Fibroblast of lung (primary cell): ENCODE results near the gene PML. TPM values are rescaled to one million over a fixed set of nuclear protein-coding genes. Genes with fewer than 3 reads are reported as not detected.
A peak's percentile ranks its signal among the peaks of the same experiment; 100 is the strongest.
"Not testable (repeated sequence)": the region's sequence is repeated elsewhere in the genome, so short reads cannot be mapped to it uniquely, and the experiment has no call there.

Source experiments
- DNase-seq, 2 donors: peaks; one replicate each; pipeline versions ENCODE4 v3.0.0 to v3.0.0-alpha.2; 2010; ENCODE audit warnings: low read depth in 2 of 2
- H2AFZ ChIP-seq: 2 replicates; pipeline ENCODE4 v1.5.1; 2012; ENCODE audit warnings: low read length, control low read depth, inconsistent platforms
- H3K27ac ChIP-seq: 2 replicates; pipeline ENCODE4 v1.5.1; 2011; ENCODE audit warnings: low read length, control low read depth; ENCODE audit not compliant: insufficient read depth
- H3K27me3 ChIP-seq: 2 replicates; pipeline ENCODE4 v1.5.1; 2011; ENCODE audit warnings: mild to moderate bottlenecking, low read length; ENCODE audit not compliant: control insufficient read depth, insufficient read depth
- H3K36me3 ChIP-seq: 2 replicates; pipeline ENCODE4 v1.5.1; 2011; ENCODE audit warnings: low read length; ENCODE audit not compliant: control insufficient read depth, insufficient read depth
- H3K4me1 ChIP-seq: 2 replicates; pipeline ENCODE4 v1.5.1; 2011; ENCODE audit warnings: low read length; ENCODE audit not compliant: control insufficient read depth, insufficient read depth; ENCODE audit errors: extremely low read depth
- H3K4me2 ChIP-seq: 2 replicates; pipeline ENCODE4 v1.5.1; 2011; ENCODE audit warnings: low read length, control low read depth; ENCODE audit not compliant: insufficient read depth; ENCODE audit errors: extremely low read depth
- H3K4me3 ChIP-seq, 4 experiments: fragments of 200-600 bp in 1 of 4; sonication (generic) in 1 of 4; replicated peaks in 1 of 4; 2 replicates each; pipeline ENCODE4 v1.5.1; 2011 to 2016; ENCODE audit warnings: low read length in 4 of 4, low read depth in 3 of 4, mild to moderate bottlenecking in 3 of 4, control low read depth in 2 of 4, inconsistent platforms in 1 of 4, mixed read lengths in 1 of 4; ENCODE audit not compliant: insufficient read depth in 1 of 4; ENCODE audit errors: control extremely low read depth in 1 of 4
- H3K79me2 ChIP-seq: 2 replicates; pipeline ENCODE4 v1.5.1; 2012; ENCODE audit warnings: mild to moderate bottlenecking, low read length, inconsistent platforms; ENCODE audit not compliant: control insufficient read depth, insufficient read depth
- H3K9ac ChIP-seq: 2 replicates; pipeline ENCODE4 v1.5.1; 2011; ENCODE audit warnings: mild to moderate bottlenecking, low read length, control low read depth; ENCODE audit not compliant: insufficient read depth
- H3K9me3 ChIP-seq: 2 replicates; pipeline ENCODE4 v1.5.1; 2012; ENCODE audit warnings: low read depth, low read length; ENCODE audit not compliant: control insufficient read depth, insufficient read depth
- H4K20me1 ChIP-seq: 2 replicates; pipeline ENCODE4 v1.5.1; 2011; ENCODE audit warnings: low read length; ENCODE audit not compliant: control insufficient read depth, insufficient read depth; ENCODE audit errors: extremely low read depth
- CTCF ChIP-seq, 2 donors: IDR thresholded peaks in 1 of 2; conservative IDR thresholded peaks in 1 of 2; 1 replicate in 1 of 2; 2 replicates in 1 of 2; pipeline ENCODE4 v1.5.1; 2011 to 2012; ENCODE audit warnings: low read length in 2 of 2, control low read depth in 1 of 2, inconsistent platforms in 1 of 2, low read depth in 1 of 2, mild to moderate bottlenecking in 1 of 2
- EZH2 ChIP-seq: IDR thresholded peaks from 2 replicates; pipeline ENCODE4 v1.5.1; 2012; ENCODE audit warnings: low read length, control low read depth, mild to moderate bottlenecking; ENCODE audit errors: missing control alignments
- polyA plus RNA-seq, 2 donors: library from polyadenylated mRNA; depleted of rRNA in 1 of 2; stranded (reverse) in 1 of 2; unstranded in 1 of 2; fragments of >200 nt; gene quantifications; 2 replicates each; pipeline ENCODE4 v1.2.1, GENCODE V29; 2011 to 2012; ENCODE audit warnings: missing spikeins in 1 of 2
- total RNA-seq: library from RNA; depleted of rRNA; stranded (reverse); fragments of >200 nt; gene quantifications from 2 replicates; pipeline ENCODE4 v1.2.1, GENCODE V29; 2014

Gene PML
- total and polyA plus RNA-seq, 2 donors (not counting 1 experiment from before 2014, with no cell fraction given), result 11.1 to 34.0 TPM

- no peak for DNase-seq
- Histone ChIP-seq H3K9me3 (no peaks in the 10 kb centered on the region), H2AFZ (no peak overlapping the region), H3K79me2 (no peaks in the 10 kb centered on the region), H3K27me3 (no peaks in the 10 kb centered on the region), H4K20me1 (no peaks in the 10 kb centered on the region), H3K4me3 (no peak overlapping the region), H3K9ac (no peak overlapping the region), H3K36me3 (peaks cover 7% of the 10 kb centered on the region), H3K27ac (no peak overlapping the region), H3K4me1 (peaks cover 13% of the 10 kb centered on the region), H3K4me2 (no peak overlapping the region)
- TF ChIP-seq CTCF (conservative IDR thresholded peaks at IDR 0.05 in 1 of 2, IDR thresholded peaks at IDR 0.05 in 1 of 2; ENCODE audit: low read depth in 1 of 2, low read length in 2 of 2), result no peak
- no peak for TF ChIP-seq EZH2
Observed at GRCh38 chr15:74046275-74046674, 51.8 kb downstream of the PML start.

DNA sequence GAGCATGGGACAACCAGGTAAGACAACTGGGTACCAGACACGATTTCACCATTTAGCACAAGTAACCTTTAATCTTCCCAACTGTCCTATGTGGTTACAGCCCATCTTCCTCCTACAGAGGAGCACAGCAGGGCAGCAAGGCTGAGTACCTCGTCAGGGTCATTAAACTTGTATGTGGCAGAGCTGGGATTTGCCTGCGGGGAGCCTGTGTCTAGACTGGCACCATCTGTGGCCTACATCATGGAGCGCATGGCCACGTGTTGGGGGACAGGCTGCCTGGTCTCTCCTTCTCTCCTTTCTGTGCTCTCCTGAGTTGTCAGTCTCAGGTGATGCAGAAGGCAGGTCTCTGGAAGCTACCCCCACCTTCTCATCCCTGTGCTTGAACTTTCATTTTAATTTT, 55.6 kb downstream of the PML start:
- no peak for TF ChIP-seq EZH2
- TF ChIP-seq CTCF (conservative IDR thresholded peaks at IDR 0.05 in 1 of 2, IDR thresholded peaks at IDR 0.05 in 1 of 2; ENCODE audit: low read depth in 1 of 2, low read length in 2 of 2), result no peak
- Histone ChIP-seq H3K27me3 (no peaks in the 10 kb centered on the region), H3K36me3 (no peaks in the 10 kb centered on the region), H3K79me2 (no peaks in the 10 kb centered on the region), H4K20me1 (no peaks in the 10 kb centered on the region), H3K4me1 (peaks cover 30% of the 10 kb centered on the region), H3K9ac (no peak overlapping the region), H3K4me3 (no peak overlapping the region), H3K27ac (peak overlapping the region; percentile 79), H2AFZ (no peak overlapping the region), H3K4me2 (no peak overlapping the region), H3K9me3 (no peaks in the 10 kb centered on the region)
- no peak for DNase-seq

- DNase-seq, result no peak
- H2AFZ ChIP-seq, result no peak overlapping the region
- no peak overlapping the region for H3K9ac ChIP-seq
- H3K36me3 ChIP-seq, result no peaks in the 10 kb centered on the region
- no peaks in the 10 kb centered on the region for H3K9me3 ChIP-seq
- H3K4me1 ChIP-seq, result peaks cover 30% of the 10 kb centered on the region
- H3K27ac ChIP-seq, result peak overlapping the region; percentile 79
- H3K27me3 ChIP-seq, result no peaks in the 10 kb centered on the region
- peak overlapping the region in 2 of 4 experiments; percentile 6 to 10 for H3K4me3 ChIP-seq
- TF ChIP-seq CTCF (conservative IDR thresholded peaks at IDR 0.05 in 1 of 2, IDR thresholded peaks at IDR 0.05 in 1 of 2; ENCODE audit: low read depth in 1 of 2, low read length in 2 of 2) (no peak), EZH2 (no peak)
- peak overlapping the region; percentile 51 for H3K4me2 ChIP-seq
- H4K20me1 ChIP-seq, result no peaks in the 10 kb centered on the region
- H3K79me2 ChIP-seq, result no peaks in the 10 kb centered on the region
Observed at GRCh38 chr15:74050556-74051234, 56.2 kb downstream of the PML start.

DNA sequence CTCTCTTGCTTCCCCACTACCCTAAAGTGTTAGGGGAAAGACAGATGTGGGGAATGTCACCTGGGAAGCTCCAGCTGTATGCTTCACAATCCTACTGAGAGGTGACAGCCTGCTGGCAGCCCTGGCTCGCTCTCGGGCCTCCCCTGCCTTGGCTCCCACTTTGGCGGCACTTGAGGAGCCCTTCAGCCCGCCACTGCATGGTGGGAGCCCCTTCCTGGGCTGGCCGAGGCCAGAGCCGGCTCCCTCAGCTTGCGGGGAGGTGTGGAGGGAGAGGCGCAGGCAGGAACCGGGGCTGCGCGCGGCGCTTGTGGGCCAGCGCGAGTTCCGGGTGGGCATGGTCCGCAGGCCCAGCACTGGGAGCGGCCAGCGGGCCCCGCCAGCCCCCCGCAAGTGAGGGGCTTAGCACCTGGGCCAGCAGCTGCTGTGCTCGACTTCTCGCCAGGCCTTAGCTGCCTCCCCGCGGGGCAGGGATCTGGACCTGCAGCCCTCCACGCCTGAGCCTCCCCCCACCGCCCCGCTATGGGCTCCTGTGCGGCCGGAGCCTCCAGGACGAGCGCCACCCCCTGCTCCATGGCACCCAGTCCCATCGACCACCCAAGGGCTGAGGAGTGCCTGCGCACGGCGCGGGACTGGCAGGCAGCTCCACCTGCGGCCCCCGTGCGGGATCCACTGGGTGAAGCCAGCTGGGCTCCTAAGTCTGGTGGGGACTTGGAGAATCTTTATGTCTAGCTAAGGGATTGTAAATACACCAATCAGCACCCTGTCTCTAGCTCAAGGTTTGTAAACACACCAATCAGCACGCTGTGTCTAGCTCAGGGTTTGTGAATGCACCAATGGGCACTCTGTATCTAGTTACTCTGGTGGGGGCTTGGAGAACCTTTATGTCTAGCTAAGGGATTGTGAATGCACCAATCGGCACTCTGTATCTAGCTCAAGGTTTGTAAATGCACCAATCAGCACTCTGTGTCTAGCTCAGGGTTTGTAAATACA, 58.0 kb downstream of the PML start:
- not testable (repeated sequence) for H3K4me3 ChIP-seq, H3K79me2 ChIP-seq, H2AFZ ChIP-seq, H3K9ac ChIP-seq, H4K20me1 ChIP-seq, H3K9me3 ChIP-seq, H3K27me3 ChIP-seq, H3K4me2 ChIP-seq, H3K36me3 ChIP-seq, DNase-seq, H3K27ac ChIP-seq
- peaks cover 30% of the 10 kb centered on the region for H3K4me1 ChIP-seq
